C4-2B (cell line): ENCODE measurements around the gene REEP3.

Source experiments
- ZFX ChIP-seq: fragments of 450-650 bp; IDR thresholded peaks from 2 replicates; pipeline ENCODE4 v1.6.1; 2017
- TF ChIP-seq, protein P1 (sequence below): fragments of 450-650 bp; conservative IDR thresholded peaks from 2 replicates; pipeline ENCODE4 v1.5.1; 2017; ENCODE audit warnings: mild to moderate bottlenecking

- TF ChIP-seq, protein P1, sequence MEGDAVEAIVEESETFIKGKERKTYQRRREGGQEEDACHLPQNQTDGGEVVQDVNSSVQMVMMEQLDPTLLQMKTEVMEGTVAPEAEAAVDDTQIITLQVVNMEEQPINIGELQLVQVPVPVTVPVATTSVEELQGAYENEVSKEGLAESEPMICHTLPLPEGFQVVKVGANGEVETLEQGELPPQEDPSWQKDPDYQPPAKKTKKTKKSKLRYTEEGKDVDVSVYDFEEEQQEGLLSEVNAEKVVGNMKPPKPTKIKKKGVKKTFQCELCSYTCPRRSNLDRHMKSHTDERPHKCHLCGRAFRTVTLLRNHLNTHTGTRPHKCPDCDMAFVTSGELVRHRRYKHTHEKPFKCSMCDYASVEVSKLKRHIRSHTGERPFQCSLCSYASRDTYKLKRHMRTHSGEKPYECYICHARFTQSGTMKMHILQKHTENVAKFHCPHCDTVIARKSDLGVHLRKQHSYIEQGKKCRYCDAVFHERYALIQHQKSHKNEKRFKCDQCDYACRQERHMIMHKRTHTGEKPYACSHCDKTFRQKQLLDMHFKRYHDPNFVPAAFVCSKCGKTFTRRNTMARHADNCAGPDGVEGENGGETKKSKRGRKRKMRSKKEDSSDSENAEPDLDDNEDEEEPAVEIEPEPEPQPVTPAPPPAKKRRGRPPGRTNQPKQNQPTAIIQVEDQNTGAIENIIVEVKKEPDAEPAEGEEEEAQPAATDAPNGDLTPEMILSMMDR = no peak
- TF ChIP-seq ZFX = no peak
These were observed 70.6 kb downstream of the REEP3 start for GRCh38 chr10:63591600-63592379.
